GM12874 (cell line): ENCODE results near the gene MYPN.

Experiments used
- CTCF ChIP-seq: IDR thresholded peaks from 2 replicates; pipeline ENCODE4 v1.5.1; 2011; ENCODE audit warnings: low read depth, mild to moderate bottlenecking, control low read depth, low read length, moderate library complexity; ENCODE audit not compliant: insufficient read depth

The MYPN gene

GRCh38 chr10:68095153-68095552, 14.1 kb upstream of the MYPN start:
- no peak for TF ChIP-seq CTCF

- no peak for TF ChIP-seq CTCF
Observed at GRCh38 chr10:68096913-68097516, 12.3 kb upstream of the MYPN start.

- no peak for TF ChIP-seq CTCF
Observed at GRCh38 chr10:68099736-68100135, 9.6 kb upstream of the MYPN start.

- no peak for TF ChIP-seq CTCF
Observed at GRCh38 chr10:68101066-68101465, 8.2 kb upstream of the MYPN start.

- TF ChIP-seq CTCF = no peak
Observed at GRCh38 chr10:68103261-68103878, 5.9 kb upstream of the MYPN start.

GRCh38 chr10:68103901-68104300, 5.4 kb upstream of the MYPN start:
- TF ChIP-seq CTCF = no peak

- no peak for TF ChIP-seq CTCF
Observed at GRCh38 chr10:68105820-68106219, 3.5 kb upstream of the MYPN start.
